HG03342 (cell line): Measurements from ENCODE around the gene KCNJ1.
A peak's percentile ranks its signal among the peaks of the same experiment; 100 is the strongest.

Experiments used
- ATAC-seq: cut with Tn5 transposase; IDR thresholded peaks from one replicate; pipeline ENCODE4 v1.9.1; 2021; ENCODE audit warnings: mild to moderate bottlenecking, moderate library complexity; ENCODE audit not compliant: unreplicated experiment

Gene KCNJ1

GRCh38 chr11:128884703-128885338 is 17.7 kb upstream of the KCNJ1 start:
- peak; percentile 87 for ATAC-seq

DNA sequence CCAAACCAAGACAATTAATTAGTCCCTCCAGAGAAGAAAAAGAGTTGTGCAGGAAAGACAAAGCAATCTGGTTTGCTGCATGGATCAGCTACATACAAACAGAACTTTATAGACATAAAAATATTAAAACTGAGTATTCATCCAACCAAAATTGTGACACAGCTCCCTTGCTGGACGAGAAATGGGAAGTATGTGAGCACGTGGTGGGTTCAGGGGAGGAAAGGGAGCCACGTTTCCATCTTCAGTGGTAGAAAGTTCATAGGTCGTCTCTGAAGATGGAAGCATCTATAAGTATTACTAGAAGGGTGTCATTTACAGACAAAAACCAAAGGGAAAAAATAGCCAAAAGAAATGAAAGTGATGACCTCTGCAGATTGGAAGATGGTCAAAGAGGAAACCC is 17.0 kb upstream of the KCNJ1 start:
- no peak for ATAC-seq

- no peak for ATAC-seq
Measured at GRCh38 chr11:128882451-128882850, 15.4 kb upstream of the KCNJ1 start.

DNA sequence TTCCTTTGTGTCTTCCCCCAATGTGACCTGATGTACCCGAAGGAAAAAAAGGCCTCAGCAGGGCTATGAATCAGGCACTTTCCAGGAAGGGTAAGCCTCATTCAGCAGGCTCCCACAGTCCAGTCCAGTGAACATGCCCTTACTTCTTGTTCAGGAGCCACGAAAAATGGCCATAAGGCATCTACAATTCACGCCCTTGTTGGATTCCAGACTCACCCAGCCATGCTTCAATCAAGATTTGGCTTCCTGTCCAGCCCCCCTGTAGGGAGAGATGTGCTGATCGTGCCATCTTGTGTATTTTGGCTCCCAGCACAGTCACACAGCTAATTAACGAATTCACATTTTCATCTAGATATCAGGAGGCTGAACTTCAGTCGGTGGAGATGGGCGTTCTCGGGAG is 14.1 kb upstream of the KCNJ1 start:
- ATAC-seq = no peak

DNA sequence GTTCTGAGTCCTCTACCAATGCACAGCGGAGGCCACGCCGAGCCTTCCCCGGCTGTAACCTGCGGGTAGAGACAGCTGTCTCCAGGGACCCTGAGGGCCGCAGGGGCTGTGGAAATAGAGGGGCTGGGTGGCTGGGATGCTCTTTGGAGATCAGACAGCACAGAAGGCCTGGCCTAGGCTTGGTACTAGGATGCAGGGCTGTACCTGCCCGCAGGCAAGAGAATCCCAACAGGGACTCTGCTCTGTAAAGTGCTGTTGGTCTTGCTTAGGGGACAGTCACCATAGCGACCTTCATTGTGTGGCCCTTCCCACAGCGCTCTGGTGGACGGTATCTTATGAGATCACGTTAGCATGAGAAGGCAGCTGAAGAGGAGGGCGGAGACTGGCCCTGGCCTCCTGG is 12.7 kb upstream of the KCNJ1 start:
- ATAC-seq = no peak

GRCh38 chr11:128878455-128878854 is 11.4 kb upstream of the KCNJ1 start:
- ATAC-seq = no peak

DNA sequence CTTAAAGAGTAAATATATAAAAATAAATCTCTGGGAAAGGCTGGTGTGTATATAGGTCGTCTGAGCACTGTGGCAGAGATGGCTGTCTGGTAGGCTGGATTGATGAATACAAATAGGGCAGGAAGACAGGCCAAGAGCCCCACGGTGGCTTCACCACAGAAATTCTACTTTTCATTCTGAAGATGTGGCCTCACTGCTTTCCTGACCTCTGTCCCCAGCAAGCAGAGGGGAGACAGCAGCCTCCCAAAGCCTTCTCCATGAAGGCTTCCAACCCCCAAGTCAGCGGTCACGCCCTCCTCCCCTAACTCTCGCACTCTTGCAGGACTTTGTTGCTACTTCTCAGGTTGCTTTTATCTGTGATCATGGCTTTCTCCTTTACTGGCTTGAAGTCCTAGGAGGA is 10.6 kb upstream of the KCNJ1 start:
- ATAC-seq = no peak

DNA sequence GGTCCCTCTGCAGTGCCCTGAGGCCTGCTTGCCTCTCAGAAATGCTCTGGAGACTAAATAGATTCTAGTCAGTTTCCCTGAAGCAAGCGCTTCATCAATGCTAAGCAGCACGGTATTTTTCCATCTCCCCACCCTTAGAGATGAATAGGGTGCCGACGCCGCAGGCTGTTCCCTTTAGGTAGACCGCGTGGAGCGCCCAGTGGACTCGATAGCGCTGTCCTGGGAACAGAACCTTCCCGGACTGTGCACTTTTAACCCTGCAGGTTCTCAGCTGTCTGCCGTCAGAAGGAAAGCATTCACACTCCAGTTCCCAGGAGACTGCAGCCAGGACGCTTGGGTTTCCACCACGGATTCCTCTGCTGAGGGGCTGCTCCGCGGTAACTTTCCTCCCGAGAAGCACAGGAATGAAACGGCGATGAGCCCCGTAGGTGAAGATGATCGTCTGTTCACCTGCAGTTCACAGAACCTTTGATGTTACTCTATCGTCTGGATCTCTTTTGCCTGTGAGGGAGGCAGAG is 9.1 kb upstream of the KCNJ1 start:
- ATAC-seq = no peak

- no peak for ATAC-seq
Measured at GRCh38 chr11:128874427-128874826, 7.3 kb upstream of the KCNJ1 start.

GRCh38 chr11:128872594-128872993 is 5.5 kb upstream of the KCNJ1 start:
- no peak for ATAC-seq

DNA sequence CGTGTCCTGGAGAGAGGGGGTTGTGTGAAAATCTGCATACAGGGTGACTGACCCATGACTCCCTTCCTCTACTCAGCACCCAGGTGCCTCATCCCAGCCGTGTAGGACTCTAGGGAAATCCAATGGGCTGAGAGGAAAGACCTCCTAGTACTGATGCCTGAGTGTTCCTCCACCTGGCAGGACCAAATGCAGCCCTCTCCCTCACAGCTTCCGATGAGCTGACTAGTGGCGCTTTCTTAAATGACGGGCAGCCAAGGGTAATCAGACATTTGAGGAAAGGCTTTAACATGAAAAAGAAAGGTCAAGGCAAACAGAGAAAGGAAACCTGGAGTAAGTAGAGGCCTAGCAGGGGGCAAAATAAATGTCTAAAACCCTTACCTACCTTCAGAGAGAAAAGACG is 5.0 kb upstream of the KCNJ1 start:
- no peak for ATAC-seq

DNA sequence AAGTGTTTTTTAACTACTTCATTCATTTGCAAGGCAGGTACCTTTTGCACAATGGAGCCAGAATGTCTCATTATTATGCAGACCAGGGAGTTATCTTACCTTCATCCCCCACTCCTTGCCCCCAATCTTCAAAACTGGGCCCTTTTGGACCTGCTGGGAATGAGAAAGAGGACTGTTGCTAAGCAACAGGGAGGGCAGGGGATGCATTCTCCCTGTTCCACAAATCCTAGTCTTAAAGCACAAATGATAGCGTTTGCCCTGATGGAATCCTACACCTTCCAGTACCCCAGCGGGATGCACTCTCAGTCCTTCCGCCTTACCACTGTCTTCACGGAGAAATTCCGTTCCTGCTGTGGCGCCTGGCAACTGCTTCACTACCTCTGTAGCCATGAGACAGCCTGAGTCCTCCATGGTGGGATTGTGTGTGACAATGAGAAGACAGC is 4.1 kb upstream of the KCNJ1 start:
- no peak for ATAC-seq

- ATAC-seq = no peak
Measured at GRCh38 chr11:128868841-128869671, 2.0 kb upstream of the KCNJ1 start.

DNA sequence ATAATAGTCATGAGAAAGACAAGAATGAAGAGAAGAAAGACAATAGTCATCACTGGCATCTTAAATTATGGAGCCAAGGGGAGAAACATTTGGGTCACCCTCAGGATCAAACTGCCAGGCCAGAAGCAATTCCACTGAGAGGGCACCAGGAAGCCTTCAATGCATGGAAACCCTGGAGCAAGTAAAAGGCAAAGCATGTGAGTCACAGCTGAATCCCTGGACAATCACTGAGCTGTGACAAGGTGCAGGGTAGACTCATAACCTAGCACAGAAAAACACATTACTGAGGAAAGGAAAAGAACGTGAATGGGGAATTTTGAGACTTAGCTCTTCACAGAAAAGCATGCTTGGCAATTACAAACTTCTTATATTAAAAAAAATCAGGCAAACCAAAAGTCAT is 1.6 kb downstream of the KCNJ1 start:
- no peak for ATAC-seq

- no peak for ATAC-seq
Measured at GRCh38 chr11:128862908-128863660, 4.0 kb downstream of the KCNJ1 start.

DNA sequence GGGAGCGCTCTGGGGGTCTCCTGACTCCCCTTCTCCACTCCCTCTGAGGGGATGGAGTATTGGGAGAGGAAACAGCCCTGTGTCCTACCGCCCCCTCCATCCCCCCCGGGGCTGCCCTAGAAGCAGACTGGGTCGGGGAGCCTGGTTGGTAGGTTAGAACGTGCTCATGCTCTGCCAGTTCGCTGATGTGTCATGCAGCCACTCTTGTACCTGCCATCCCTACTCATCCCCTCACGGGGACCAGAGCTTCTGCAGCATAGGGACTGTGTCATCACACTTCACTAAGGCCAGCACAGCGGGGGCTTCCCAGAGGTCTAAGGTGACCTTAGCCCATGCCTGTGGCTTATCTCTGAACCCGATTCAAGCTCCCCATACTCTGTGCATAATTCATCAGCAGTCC is 4.7 kb downstream of the KCNJ1 start:
- ATAC-seq = no peak

- ATAC-seq = no peak
Measured at GRCh38 chr11:128860571-128861361, 6.3 kb downstream of the KCNJ1 start.

GRCh38 chr11:128859563-128860441 is 7.3 kb downstream of the KCNJ1 start:
- peak; percentile 94 for ATAC-seq

DNA sequence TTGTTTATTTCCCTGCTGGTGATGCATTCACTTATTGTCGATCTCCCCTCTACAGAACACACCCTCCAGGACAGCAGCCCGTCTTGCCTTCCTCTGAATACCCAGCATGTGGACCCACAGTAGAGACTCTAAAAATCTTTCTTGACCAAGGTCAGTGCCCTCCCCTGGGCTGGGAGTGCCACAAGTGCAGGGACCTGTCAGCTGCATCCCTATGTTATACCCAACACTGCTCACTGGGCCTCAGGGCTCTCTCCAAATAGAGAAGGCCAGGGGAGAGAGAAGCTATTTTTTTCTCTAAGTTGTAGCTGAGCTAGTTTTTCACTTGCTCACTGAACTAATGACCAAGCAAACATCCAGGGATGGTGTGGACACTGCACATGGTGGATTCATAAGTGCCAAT is 9.8 kb downstream of the KCNJ1 start:
- no peak for ATAC-seq

DNA sequence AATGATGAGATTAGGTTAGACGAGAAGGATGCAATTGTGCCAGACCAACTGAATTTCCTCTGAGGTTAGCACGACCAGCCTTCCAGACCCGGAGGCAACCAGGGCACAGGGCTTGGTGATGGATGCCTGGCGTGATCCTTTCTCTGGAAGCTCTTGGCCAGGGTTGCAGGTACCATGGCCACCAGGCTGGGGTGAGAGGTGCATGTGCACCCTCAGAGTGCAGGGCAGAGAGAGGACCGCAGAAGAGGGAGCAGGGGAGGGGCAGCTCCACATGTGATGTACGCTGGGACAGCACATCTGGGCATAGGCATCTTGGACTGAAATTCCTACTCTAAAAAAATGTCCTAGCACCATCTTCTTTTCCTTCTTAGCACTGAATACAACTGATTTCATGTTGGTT is 10.9 kb downstream of the KCNJ1 start:
- no peak for ATAC-seq
